Keratinocyte (primary cell): Measurements from ENCODE around the gene PRSS16. TPM values are rescaled to one million over a fixed set of nuclear protein-coding genes. Genes with fewer than 3 reads are reported as not detected.

Source experiments
- DNase-seq: peaks from one replicate; pipeline ENCODE4 v3.0.0-alpha.2; 2011; ENCODE audit warnings: low read depth, missing footprints, low spot score
- FAIRE-seq: peaks from 2 replicates; lab custom pipeline; 2011; peaks lifted over from hg19 to GRCh38; lab: Jason Lieb, UNC
- H2AFZ ChIP-seq: 2 replicates; pipeline ENCODE4 v1.6.0; 2012; ENCODE audit warnings: low read length, control low read depth, inconsistent platforms; ENCODE audit not compliant: control insufficient read depth
- H3K27ac ChIP-seq: 2 replicates; pipeline ENCODE4 v1.5.1; 2011; ENCODE audit warnings: low read length; ENCODE audit not compliant: control insufficient read depth, insufficient read depth
- H3K27me3 ChIP-seq: 3 replicates; pipeline ENCODE4 v1.6.0; 2011; ENCODE audit warnings: low read length; ENCODE audit not compliant: control insufficient read depth, insufficient read depth; ENCODE audit errors: extremely low read depth
- H3K36me3 ChIP-seq, 2 experiments: 2 replicates in 1 of 2; 3 replicates in 1 of 2; pipeline ENCODE4 v1.5.1; 2011; ENCODE audit warnings: low read length in 2 of 2, mild to moderate bottlenecking in 1 of 2; ENCODE audit not compliant: control insufficient read depth in 2 of 2, insufficient read depth in 2 of 2; ENCODE audit errors: extremely low read depth in 1 of 2
- H3K4me1 ChIP-seq: 3 replicates; pipeline ENCODE4 v1.5.1; 2011; ENCODE audit warnings: low read length; ENCODE audit not compliant: control insufficient read depth, insufficient read depth; ENCODE audit errors: extremely low read depth
- H3K4me2 ChIP-seq: 3 replicates; pipeline ENCODE4 v1.6.0; 2011; ENCODE audit warnings: low read depth, low read length; ENCODE audit not compliant: control insufficient read depth, insufficient read depth; ENCODE audit errors: extremely low read depth
- H3K4me3 ChIP-seq, 3 experiments: fragments of 200-600 bp in 1 of 3; sonication (generic) in 1 of 3; 2 replicates in 2 of 3; 3 replicates in 1 of 3; pipeline ENCODE4 v1.5.1; 2011 to 2016; ENCODE audit warnings: low read length in 3 of 3, mild to moderate bottlenecking in 3 of 3, control low read depth in 2 of 3, inconsistent platforms in 1 of 3, low read depth in 1 of 3, mixed read lengths in 1 of 3, mixed run types in 1 of 3, moderate library complexity in 1 of 3; ENCODE audit not compliant: control insufficient read depth in 2 of 3, insufficient read depth in 2 of 3; ENCODE audit errors: extremely low read depth in 1 of 3
- H3K79me2 ChIP-seq: 2 replicates; pipeline ENCODE4 v1.6.0; 2012; ENCODE audit warnings: low read length; ENCODE audit not compliant: control insufficient read depth, insufficient read depth
- H3K9ac ChIP-seq: 3 replicates; pipeline ENCODE4 v1.6.0; 2011; ENCODE audit warnings: low read length; ENCODE audit not compliant: control insufficient read depth, insufficient read depth; ENCODE audit errors: extremely low read depth
- H3K9me1 ChIP-seq: 3 replicates; pipeline ENCODE4 v1.6.0; 2011; ENCODE audit warnings: low read length; ENCODE audit not compliant: control insufficient read depth, insufficient read depth; ENCODE audit errors: extremely low read depth
- H3K9me3 ChIP-seq: 2 replicates; pipeline ENCODE4 v1.5.1; 2012; ENCODE audit warnings: low read depth, low read length; ENCODE audit not compliant: control insufficient read depth
- H4K20me1 ChIP-seq: 3 replicates; pipeline ENCODE4 v1.6.0; 2011; ENCODE audit warnings: low read length; ENCODE audit not compliant: control insufficient read depth, insufficient read depth; ENCODE audit errors: extremely low read depth
- EZH2 ChIP-seq: IDR thresholded peaks from one replicate; pipeline ENCODE4 v1.6.1; 2012; ENCODE audit warnings: inconsistent platforms, mild to moderate bottlenecking, low read length, moderate library complexity
- dilution Hi-C: fragments of 300-500 bp; cut with MboI; formaldehyde crosslinking; loops from one replicate; pipeline ENCODE4 v1.7.0; 2020; ENCODE audit warnings: low sequenced_read_pairs; ENCODE audit not compliant: extremely low pct_ligation_motif_present
- polyA plus RNA-seq, 5 experiments: library from polyadenylated mRNA; depleted of rRNA in 3 of 5; stranded (reverse) in 3 of 5; stranded (forward) in 1 of 5; unstranded in 1 of 5; fragments of >200 nt; gene quantifications; 1 replicate in 1 of 5; 2 replicates in 3 of 5; 3 replicates in 1 of 5; pipeline versions ENCODE4 v1.2.1 to v1.2.3, GENCODE V29; 2011 to 2012; ENCODE audit warnings: missing spikeins in 2 of 5, low read depth in 1 of 5, low replicate concordance in 1 of 5
- TF ChIP-seq, protein P1 (sequence below), 3 experiments: IDR thresholded peaks in 1 of 3; conservative IDR thresholded peaks in 1 of 3; optimal IDR thresholded peaks in 1 of 3; 2 replicates in 2 of 3; 3 replicates in 1 of 3; pipeline versions ENCODE3 to v1.5.1; 2011; ENCODE audit warnings: low read length in 3 of 3, mild to moderate bottlenecking in 3 of 3, moderate library complexity in 2 of 3, control low read depth in 1 of 3, inconsistent platforms in 1 of 3; ENCODE audit not compliant: insufficient read depth in 2 of 3; ENCODE audit errors: extremely low read depth in 1 of 3

The PRSS16 gene
- polyA plus RNA-seq, 1 donor (not counting 4 experiments of a cell fraction or from before 2014, with no cell fraction given), result 8.9 TPM

DNA sequence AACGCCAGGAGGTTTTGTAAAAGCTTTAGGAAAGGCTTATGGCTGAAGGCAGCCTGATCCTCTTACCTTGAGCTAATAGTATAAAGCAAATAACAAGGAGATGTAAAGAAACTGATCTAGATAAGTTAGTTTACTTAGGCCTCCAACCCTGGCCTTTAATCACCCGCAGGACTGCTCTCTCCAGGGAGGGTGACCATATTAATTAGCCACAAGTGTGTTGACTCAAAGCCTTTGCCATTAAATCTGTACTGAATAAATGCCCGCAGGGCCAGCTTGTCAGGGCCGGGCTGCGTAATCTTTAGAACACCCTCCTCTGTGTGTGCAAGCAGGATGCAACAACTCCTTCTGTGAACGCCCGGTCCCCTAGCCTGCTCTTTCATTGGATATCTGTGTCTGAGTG, 6.1 kb upstream of the PRSS16 start:
- FAIRE-seq, result no peak
- DNase-seq, result no peak
- H3K27ac ChIP-seq, result no peak overlapping the region

DNA sequence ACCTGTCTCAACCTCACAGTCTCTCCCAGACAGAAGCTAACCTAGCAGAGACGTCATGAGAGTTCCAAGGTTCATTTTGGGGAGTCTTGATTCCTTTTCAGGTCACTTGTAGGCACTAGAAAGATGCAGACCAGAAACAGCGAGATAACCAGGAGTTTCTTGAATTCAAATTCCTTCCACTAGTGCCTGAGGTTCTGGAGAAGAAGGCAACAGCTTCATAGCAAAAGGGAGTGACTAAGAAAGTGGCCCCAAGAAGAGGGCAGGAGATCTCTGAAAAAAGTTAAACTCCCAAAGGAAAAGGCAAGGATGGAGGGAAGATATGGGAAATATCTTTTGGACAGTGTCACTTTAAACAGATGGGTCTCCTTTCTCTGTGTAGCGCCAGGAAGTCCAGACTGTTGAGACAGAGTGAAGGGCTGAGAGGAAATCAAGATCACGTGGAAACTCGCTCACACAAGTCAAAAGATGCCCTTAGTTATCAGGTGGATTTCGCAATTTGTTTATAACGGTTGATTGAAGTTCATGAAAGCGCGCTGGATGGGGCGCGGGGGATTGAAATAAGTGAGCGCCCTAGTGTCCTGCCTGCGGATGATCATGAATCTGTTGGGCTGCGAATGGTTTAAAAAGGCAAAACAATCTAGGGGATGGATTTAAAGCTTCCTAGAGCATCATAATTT, 4.8 kb upstream of the PRSS16 start:
- DNase-seq (no peak), FAIRE-seq (no peak)
- no peaks in the 10 kb centered on the region for H3K9me3 ChIP-seq
- no peak for TF ChIP-seq EZH2
- TF ChIP-seq, protein P1, sequence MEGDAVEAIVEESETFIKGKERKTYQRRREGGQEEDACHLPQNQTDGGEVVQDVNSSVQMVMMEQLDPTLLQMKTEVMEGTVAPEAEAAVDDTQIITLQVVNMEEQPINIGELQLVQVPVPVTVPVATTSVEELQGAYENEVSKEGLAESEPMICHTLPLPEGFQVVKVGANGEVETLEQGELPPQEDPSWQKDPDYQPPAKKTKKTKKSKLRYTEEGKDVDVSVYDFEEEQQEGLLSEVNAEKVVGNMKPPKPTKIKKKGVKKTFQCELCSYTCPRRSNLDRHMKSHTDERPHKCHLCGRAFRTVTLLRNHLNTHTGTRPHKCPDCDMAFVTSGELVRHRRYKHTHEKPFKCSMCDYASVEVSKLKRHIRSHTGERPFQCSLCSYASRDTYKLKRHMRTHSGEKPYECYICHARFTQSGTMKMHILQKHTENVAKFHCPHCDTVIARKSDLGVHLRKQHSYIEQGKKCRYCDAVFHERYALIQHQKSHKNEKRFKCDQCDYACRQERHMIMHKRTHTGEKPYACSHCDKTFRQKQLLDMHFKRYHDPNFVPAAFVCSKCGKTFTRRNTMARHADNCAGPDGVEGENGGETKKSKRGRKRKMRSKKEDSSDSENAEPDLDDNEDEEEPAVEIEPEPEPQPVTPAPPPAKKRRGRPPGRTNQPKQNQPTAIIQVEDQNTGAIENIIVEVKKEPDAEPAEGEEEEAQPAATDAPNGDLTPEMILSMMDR (optimal IDR thresholded peaks at IDR 0.05 in 1 of 3, IDR thresholded peaks at IDR 0.05 in 1 of 3, conservative IDR thresholded peaks at IDR 0.05 in 1 of 3; ENCODE audit: extremely low read depth in 1 of 3, insufficient read depth in 2 of 3, low read length in 3 of 3), result no peak
- H3K4me1 ChIP-seq, result peaks cover 12% of the 10 kb centered on the region
- dilution Hi-C loops, result no loop called here
- H3K79me2 ChIP-seq, result no peaks in the 10 kb centered on the region
- H3K27me3 ChIP-seq, result peaks cover 3% of the 10 kb centered on the region
- no peaks in the 10 kb centered on the region for H3K9me1 ChIP-seq
- H3K9ac ChIP-seq, result no peak overlapping the region
- H3K4me2 ChIP-seq, result no peak overlapping the region
- H3K4me3 ChIP-seq, result no peak overlapping the region
- no peak overlapping the region for H3K27ac ChIP-seq
- H2AFZ ChIP-seq, result no peak overlapping the region
- no peaks in the 10 kb centered on the region for H3K36me3 ChIP-seq
- no peaks in the 10 kb centered on the region for H4K20me1 ChIP-seq

More for the DNA sequence above, 6.1 kb upstream of the PRSS16 start:
- H3K9me3 ChIP-seq, result no peaks in the 10 kb centered on the region
- H3K36me3 ChIP-seq, result no peaks in the 10 kb centered on the region
- H3K9me1 ChIP-seq, result no peaks in the 10 kb centered on the region
- H3K4me1 ChIP-seq, result peaks cover 13% of the 10 kb centered on the region
- H3K27me3 ChIP-seq, result no peaks in the 10 kb centered on the region
- no peak overlapping the region for H3K9ac ChIP-seq
- H2AFZ ChIP-seq, result no peak overlapping the region
- dilution Hi-C loops, result no loop called here
- no peaks in the 10 kb centered on the region for H4K20me1 ChIP-seq
- no peak overlapping the region for H3K4me3 ChIP-seq
- no peaks in the 10 kb centered on the region for H3K79me2 ChIP-seq
- H3K4me2 ChIP-seq, result no peak overlapping the region
- TF ChIP-seq, protein P1 (optimal IDR thresholded peaks at IDR 0.05 in 1 of 3, IDR thresholded peaks at IDR 0.05 in 1 of 3, conservative IDR thresholded peaks at IDR 0.05 in 1 of 3; ENCODE audit: extremely low read depth in 1 of 3, insufficient read depth in 2 of 3, low read length in 3 of 3), result no peak
- TF ChIP-seq EZH2, result no peak
